Hematopoietic multipotent progenitor cell treated with erythropoietin and hydrocortisone succinate and interleukin-3 and kit ligand, for 4 days (in vitro differentiated cells): ENCODE results near the gene C17orf75.

Source experiments
- DNase-seq: peaks from one replicate; pipeline ENCODE4 v3.0.0-alpha.2; 2015

C17orf75 gene

GRCh38 chr17:32302860-32303649, 38.9 kb downstream of the C17orf75 start:
- no peak for DNase-seq

- DNase-seq: no peak
These were observed 39.9 kb downstream of the C17orf75 start for GRCh38 chr17:32302037-32302436.

GRCh38 chr17:32299580-32300164, 42.3 kb downstream of the C17orf75 start:
- peak; percentile 86 for DNase-seq

GRCh38 chr17:32298721-32299579, 43.0 kb downstream of the C17orf75 start:
- no peak for DNase-seq

GRCh38 chr17:32298298-32298697, 43.7 kb downstream of the C17orf75 start:
- no peak for DNase-seq

GRCh38 chr17:32297860-32298259, 44.1 kb downstream of the C17orf75 start:
- no peak for DNase-seq

- DNase-seq: no peak
These were observed 44.5 kb downstream of the C17orf75 start for GRCh38 chr17:32297424-32297823.

GRCh38 chr17:32292094-32292493, 49.9 kb downstream of the C17orf75 start:
- no peak for DNase-seq

GRCh38 chr17:32289471-32290070, 52.4 kb downstream of the C17orf75 start:
- no peak for DNase-seq

GRCh38 chr17:32288615-32289014, 53.4 kb downstream of the C17orf75 start:
- peak; percentile 87 for DNase-seq

GRCh38 chr17:32287804-32288511, 54.0 kb downstream of the C17orf75 start:
- no peak for DNase-seq

- peak; percentile 95 for DNase-seq
These were observed 55.5 kb downstream of the C17orf75 start for GRCh38 chr17:32286518-32286900.

GRCh38 chr17:32285746-32286517, 56.0 kb downstream of the C17orf75 start:
- peak; percentile 61 for DNase-seq

GRCh38 chr17:32285306-32285705, 56.7 kb downstream of the C17orf75 start:
- peak; percentile 93 for DNase-seq

- DNase-seq: peak; percentile 45
These were observed 58.2 kb downstream of the C17orf75 start for GRCh38 chr17:32283745-32284201.

- no peak for DNase-seq
These were observed 60.9 kb downstream of the C17orf75 start for GRCh38 chr17:32281011-32281451.

- no peak for DNase-seq
These were observed 61.9 kb downstream of the C17orf75 start for GRCh38 chr17:32279891-32280716.

GRCh38 chr17:32278815-32279214, 63.2 kb downstream of the C17orf75 start:
- no peak for DNase-seq
